Parathyroid adenoma (tissue), 2 donors: ENCODE measurements around the gene ECM2.

Source experiments
- H2AFZ ChIP-seq: fragments of 300-600 bp; sonication (generic); one replicate; pipeline ENCODE4 v1.7.0; 2017; ENCODE audit warnings: antibody characterized with exemption, mild to moderate bottlenecking
- H3K27ac ChIP-seq: fragments of 300-600 bp; sonication (generic); one replicate; pipeline ENCODE4 v1.7.0; 2017
- H3K27me3 ChIP-seq: fragments of 300-600 bp; sonication (generic); one replicate; pipeline ENCODE4 v1.7.0; 2017; ENCODE audit warnings: low read length; ENCODE audit not compliant: control insufficient read depth, insufficient read depth
- H3K36me3 ChIP-seq: fragments of 300-600 bp; sonication (generic); one replicate; pipeline ENCODE4 v1.7.0; 2017; ENCODE audit warnings: low read length; ENCODE audit not compliant: control insufficient read depth, insufficient read depth
- H3K4me1 ChIP-seq: fragments of 300-600 bp; sonication (generic); one replicate; pipeline ENCODE4 v1.7.0; 2017; ENCODE audit warnings: control low read depth
- H3K4me2 ChIP-seq: fragments of 300-600 bp; sonication (generic); one replicate; pipeline ENCODE4 v1.7.0; 2017; ENCODE audit warnings: low read length
- H3K4me3 ChIP-seq: fragments of 300-600 bp; sonication (generic); one replicate; pipeline ENCODE4 v1.7.0; 2017; ENCODE audit warnings: low read depth, low read length
- H3K79me2 ChIP-seq: fragments of 300-600 bp; sonication (generic); one replicate; pipeline ENCODE4 v1.7.0; 2017; ENCODE audit warnings: control low read depth
- H3K9ac ChIP-seq: fragments of 300-600 bp; sonication (generic); one replicate; pipeline ENCODE4 v1.7.0; 2017; ENCODE audit warnings: mild to moderate bottlenecking
- H3K9me3 ChIP-seq: fragments of 300-600 bp; sonication (generic); one replicate; pipeline ENCODE4 v1.7.0; 2017; ENCODE audit warnings: low read length; ENCODE audit not compliant: control insufficient read depth
- TF ChIP-seq, protein P1 (sequence below): fragments of 300-600 bp; sonication (generic); IDR thresholded peaks from one replicate; pipeline ENCODE4 v1.7.0; 2017; ENCODE audit warnings: antibody characterized with exemption, mild to moderate bottlenecking
- donor health status: primary hyperparathyroidism.

The ECM2 gene

DNA sequence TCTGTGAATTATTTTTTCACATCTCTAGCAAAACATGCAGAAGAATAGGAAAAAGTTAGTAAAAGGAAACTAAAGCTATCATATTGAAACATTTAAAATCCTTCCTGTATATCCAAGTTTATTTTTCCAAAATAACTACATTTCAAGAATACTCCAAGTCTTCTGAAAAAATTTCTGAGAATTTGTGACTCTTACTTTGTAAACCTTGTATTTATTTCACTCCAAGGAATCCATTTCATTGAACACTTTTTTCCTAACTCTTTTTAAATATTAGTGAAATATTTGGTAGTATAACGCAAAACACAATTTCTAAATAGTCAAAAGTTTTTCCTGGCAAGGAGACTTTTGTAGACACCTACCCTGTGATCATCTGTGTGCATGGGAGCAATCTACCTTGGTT lies 19.3 kb downstream of the ECM2 start:
- no peak overlapping the region for H3K4me2 ChIP-seq
- TF ChIP-seq, protein P1, sequence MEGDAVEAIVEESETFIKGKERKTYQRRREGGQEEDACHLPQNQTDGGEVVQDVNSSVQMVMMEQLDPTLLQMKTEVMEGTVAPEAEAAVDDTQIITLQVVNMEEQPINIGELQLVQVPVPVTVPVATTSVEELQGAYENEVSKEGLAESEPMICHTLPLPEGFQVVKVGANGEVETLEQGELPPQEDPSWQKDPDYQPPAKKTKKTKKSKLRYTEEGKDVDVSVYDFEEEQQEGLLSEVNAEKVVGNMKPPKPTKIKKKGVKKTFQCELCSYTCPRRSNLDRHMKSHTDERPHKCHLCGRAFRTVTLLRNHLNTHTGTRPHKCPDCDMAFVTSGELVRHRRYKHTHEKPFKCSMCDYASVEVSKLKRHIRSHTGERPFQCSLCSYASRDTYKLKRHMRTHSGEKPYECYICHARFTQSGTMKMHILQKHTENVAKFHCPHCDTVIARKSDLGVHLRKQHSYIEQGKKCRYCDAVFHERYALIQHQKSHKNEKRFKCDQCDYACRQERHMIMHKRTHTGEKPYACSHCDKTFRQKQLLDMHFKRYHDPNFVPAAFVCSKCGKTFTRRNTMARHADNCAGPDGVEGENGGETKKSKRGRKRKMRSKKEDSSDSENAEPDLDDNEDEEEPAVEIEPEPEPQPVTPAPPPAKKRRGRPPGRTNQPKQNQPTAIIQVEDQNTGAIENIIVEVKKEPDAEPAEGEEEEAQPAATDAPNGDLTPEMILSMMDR: no peak

DNA sequence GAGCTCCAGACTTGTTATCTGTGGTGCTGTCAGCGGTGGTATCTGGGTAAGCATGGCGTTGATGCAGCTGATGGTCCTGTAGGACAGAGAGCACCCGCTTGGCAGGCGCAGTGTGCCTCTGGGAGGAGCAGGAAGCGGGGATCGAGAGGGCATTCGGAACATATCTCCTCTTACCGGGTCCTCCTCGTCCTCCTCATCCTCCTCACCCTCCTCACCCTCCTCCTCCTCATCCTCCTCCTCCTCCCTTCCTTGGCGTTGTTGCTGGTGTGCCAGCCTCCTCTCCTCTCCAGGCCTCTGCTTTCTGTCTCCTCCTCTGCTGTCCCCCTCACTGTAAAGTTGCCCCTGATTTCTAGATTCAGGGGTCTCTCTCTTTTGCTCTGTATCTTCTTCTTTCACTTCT lies 21.2 kb downstream of the ECM2 start:
- Histone ChIP-seq H3K4me1 (no peaks in the 10 kb centered on the region), H3K27ac (no peak overlapping the region), H3K36me3 (no peaks in the 10 kb centered on the region), H3K4me2 (no peak overlapping the region), H3K9ac (no peak overlapping the region), H3K9me3 (no peaks in the 10 kb centered on the region), H3K79me2 (no peaks in the 10 kb centered on the region), H3K4me3 (no peak overlapping the region), H3K27me3 (no peaks in the 10 kb centered on the region), H2AFZ (no peak overlapping the region)
- TF ChIP-seq, protein P1: no peak

More for the DNA sequence above, 19.3 kb downstream of the ECM2 start:
- H3K9me3 ChIP-seq: no peaks in the 10 kb centered on the region
- no peaks in the 10 kb centered on the region for H3K27me3 ChIP-seq
- no peaks in the 10 kb centered on the region for H3K36me3 ChIP-seq
- no peak overlapping the region for H3K4me3 ChIP-seq
- H3K79me2 ChIP-seq: no peaks in the 10 kb centered on the region
- no peaks in the 10 kb centered on the region for H3K4me1 ChIP-seq
- H2AFZ ChIP-seq: no peak overlapping the region
- no peak overlapping the region for H3K9ac ChIP-seq
- H3K27ac ChIP-seq: no peak overlapping the region

DNA sequence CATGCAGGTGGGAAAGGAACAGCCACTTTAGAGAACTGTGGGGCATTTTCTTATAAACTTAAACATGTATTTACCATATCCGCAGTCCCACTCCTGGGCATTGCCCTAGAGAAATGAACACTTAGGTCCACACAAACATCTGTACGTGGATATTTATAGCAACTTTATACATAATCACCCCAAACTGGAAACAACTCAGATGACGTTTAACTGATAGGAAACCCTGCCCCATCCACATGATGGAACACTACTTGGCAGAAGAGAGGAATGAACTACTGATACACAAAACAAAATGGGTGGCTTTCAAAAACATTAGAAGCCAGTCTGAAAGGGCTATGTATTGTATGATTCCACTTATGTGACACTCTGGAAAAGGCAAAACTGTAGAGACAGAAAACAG lies 22.4 kb downstream of the ECM2 start:
- no peak overlapping the region for H2AFZ ChIP-seq
- H3K27me3 ChIP-seq: no peaks in the 10 kb centered on the region
- no peak overlapping the region for H3K9ac ChIP-seq
- H3K36me3 ChIP-seq: no peaks in the 10 kb centered on the region
- no peak overlapping the region for H3K4me2 ChIP-seq
- H3K9me3 ChIP-seq: no peaks in the 10 kb centered on the region
- H3K4me1 ChIP-seq: no peaks in the 10 kb centered on the region
- TF ChIP-seq, protein P1: no peak
- no peaks in the 10 kb centered on the region for H3K79me2 ChIP-seq
- H3K27ac ChIP-seq: no peak overlapping the region
- H3K4me3 ChIP-seq: no peak overlapping the region

DNA sequence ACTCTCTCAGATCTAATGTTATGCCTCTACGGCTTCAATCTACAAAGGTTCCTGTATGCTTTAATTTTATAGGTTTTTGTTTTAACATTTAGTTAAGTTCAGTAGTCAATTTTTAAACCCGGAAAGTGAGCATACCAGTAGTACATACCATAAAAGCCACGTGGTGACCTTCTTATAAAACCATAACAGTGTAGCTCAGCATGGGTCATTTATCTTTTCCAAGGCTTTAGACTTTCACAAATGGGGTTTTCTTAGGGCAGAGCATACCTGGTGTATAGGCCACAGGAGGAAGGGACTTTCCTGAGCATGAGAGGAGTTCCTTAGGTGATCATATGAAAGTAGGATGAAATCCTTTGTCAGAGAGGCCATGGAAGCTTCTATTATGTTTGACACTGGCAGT lies 23.2 kb downstream of the ECM2 start:
- H3K4me3 ChIP-seq: no peak overlapping the region
- no peak overlapping the region for H2AFZ ChIP-seq
- H3K9me3 ChIP-seq: no peaks in the 10 kb centered on the region
- H3K9ac ChIP-seq: no peak overlapping the region
- no peaks in the 10 kb centered on the region for H3K4me1 ChIP-seq
- H3K79me2 ChIP-seq: no peaks in the 10 kb centered on the region
- H3K36me3 ChIP-seq: no peaks in the 10 kb centered on the region
- H3K27ac ChIP-seq: no peak overlapping the region
- TF ChIP-seq, protein P1: no peak
- no peaks in the 10 kb centered on the region for H3K27me3 ChIP-seq
- no peak overlapping the region for H3K4me2 ChIP-seq

DNA sequence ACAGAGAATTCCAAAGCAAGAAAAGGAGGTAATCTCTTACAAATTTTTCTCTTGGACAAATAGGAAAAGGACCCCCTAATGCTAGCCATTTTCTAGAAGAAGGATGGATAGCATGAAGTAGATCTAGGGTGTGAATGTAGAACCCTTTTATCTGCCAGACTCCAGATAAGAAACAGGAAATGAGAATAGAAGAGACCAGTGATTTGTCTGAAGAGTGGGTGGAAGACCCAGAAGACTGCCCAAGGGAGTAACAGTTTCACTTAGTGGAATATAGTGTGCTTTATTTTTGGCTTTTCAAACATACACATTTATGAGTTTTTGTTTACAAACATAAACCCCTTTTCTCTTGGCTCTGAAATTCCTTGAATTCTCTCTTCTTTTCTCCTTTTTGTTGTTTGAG lies 25.0 kb downstream of the ECM2 start:
- no peak overlapping the region for H3K4me3 ChIP-seq
- H3K9ac ChIP-seq: no peak overlapping the region
- H3K27ac ChIP-seq: no peak overlapping the region
- TF ChIP-seq, protein P1: no peak
- H3K27me3 ChIP-seq: no peaks in the 10 kb centered on the region
- no peaks in the 10 kb centered on the region for H3K9me3 ChIP-seq
- H3K4me1 ChIP-seq: no peaks in the 10 kb centered on the region
- H3K36me3 ChIP-seq: no peaks in the 10 kb centered on the region
- H3K4me2 ChIP-seq: no peak overlapping the region
- H2AFZ ChIP-seq: no peak overlapping the region
- no peaks in the 10 kb centered on the region for H3K79me2 ChIP-seq
